Gastroesophageal sphincter (tissue), 2 donors: ENCODE results near the gene PRMT9.

Source experiments
- EP300 ChIP-seq: sonication (generic); formaldehyde crosslinking; IDR thresholded peaks from one replicate; pipeline ENCODE4 v1.6.1; 2017; ENCODE audit warnings: antibody characterized with exemption, mild to moderate bottlenecking
- POLR2AphosphoS5 ChIP-seq: sonication (generic); formaldehyde crosslinking; IDR thresholded peaks from one replicate; pipeline ENCODE4 v1.6.1; 2017; ENCODE audit warnings: antibody characterized with exemption

DNA sequence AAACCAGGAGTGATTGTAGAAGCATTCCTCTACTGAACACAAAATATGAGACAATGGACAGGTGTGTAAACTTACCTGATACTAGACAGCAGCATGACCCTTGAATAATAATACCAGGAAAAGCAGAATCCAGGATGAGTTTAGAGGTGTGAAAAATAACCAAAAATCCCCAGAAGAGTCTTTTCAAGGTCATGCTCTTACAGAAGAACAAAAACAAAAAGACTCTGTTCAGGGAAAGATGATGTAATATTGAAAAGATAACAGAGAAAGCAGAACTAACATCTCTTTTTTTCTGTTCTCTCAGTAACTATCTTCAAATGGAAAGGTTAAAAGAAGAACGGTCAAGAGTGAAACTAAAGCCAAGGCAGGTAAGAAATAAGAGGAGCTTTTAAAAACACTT lies 33.9 kb upstream of the PRMT9 start:
- TF ChIP-seq EP300: no peak
- no peak for TF ChIP-seq POLR2AphosphoS5
